Activated T-cell treated with anti-CD3 and anti-CD28 coated beads, Interleukin-2, amount 50 U/mL, for 24 hours (primary cell): Measurements from ENCODE around the gene ATP5MK.
"Not testable (repeated sequence)": the region's sequence is repeated elsewhere in the genome, so short reads cannot be mapped to it uniquely, and the experiment has no call there.

Source experiments
- DNase-seq: peaks from one replicate; pipeline ENCODE4 v3.0.0-alpha.2; 2020
- H3K27ac Mint-ChIP-seq: 2 replicates; pipeline ENCODE4 v1.8.0; 2020; ENCODE audit warnings: mild to moderate bottlenecking, mixed read lengths
- H3K27me3 Mint-ChIP-seq: 2 replicates; pipeline ENCODE4 v1.8.0; 2020; ENCODE audit warnings: mixed read lengths
- H3K36me3 Mint-ChIP-seq: 2 replicates; pipeline ENCODE4 v1.8.0; 2020; ENCODE audit warnings: low read depth, mixed read lengths
- H3K4me1 Mint-ChIP-seq: 2 replicates; pipeline ENCODE4 v1.8.0; 2020; ENCODE audit warnings: low read depth, mixed read lengths
- H3K4me3 Mint-ChIP-seq: 2 replicates; pipeline ENCODE4 v1.8.0; 2020; ENCODE audit warnings: mild to moderate bottlenecking, moderate library complexity, mixed read lengths
- H3K9me3 Mint-ChIP-seq: 2 replicates; pipeline ENCODE4 v1.8.0; 2020; ENCODE audit warnings: mixed read lengths

The ATP5MK gene

DNA sequence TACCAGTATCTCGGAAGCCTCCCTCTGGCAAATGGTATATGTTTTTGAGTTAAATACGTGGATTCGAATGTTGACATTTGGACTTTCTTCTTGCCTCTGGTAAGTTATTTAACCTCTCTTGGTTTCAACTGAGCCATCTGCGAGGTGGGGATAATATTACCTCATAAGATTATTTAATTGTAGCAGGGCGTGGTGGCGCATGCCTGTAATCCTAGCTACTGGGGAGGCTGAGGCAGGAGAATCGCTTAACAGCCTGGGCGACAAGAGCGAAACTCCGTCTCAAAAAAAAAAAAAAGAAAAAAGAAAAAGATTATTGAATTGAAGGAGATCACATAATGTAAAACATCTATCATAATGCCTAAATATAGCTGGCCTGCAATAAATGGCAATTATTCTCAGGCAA, 28.9 kb downstream of the ATP5MK start:
- peaks cover 23% of the 10 kb centered on the region for H3K4me1 Mint-ChIP-seq
- H3K27me3 Mint-ChIP-seq = no peaks in the 10 kb centered on the region
- peak overlapping the region; percentile 78 for H3K4me3 Mint-ChIP-seq
- H3K36me3 Mint-ChIP-seq = peaks cover 10% of the 10 kb centered on the region
- H3K27ac Mint-ChIP-seq = peak overlapping the region; percentile 94
- no peaks in the 10 kb centered on the region for H3K9me3 Mint-ChIP-seq
- DNase-seq = peak; percentile 33

DNA sequence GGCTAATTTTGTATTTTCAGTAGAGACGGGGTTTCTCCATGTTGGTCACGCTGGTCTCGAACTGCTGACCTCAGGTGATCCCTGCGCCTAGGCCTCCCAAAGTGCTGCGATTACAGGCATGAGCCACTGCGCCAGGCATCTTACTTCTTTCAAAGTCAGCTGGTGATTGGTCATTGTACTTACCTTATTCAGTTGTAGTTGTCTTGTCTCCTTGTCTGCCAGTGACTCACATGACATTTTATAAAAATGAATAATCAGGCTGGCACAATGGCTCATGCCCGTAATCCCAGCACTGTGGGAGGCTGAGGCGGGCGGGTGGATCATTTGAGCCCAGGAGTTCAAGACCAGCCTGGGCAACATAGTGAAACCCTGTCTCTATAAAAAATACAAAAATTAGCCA, 35.5 kb downstream of the ATP5MK start:
- H3K27ac Mint-ChIP-seq, H3K9me3 Mint-ChIP-seq, H3K27me3 Mint-ChIP-seq, H3K36me3 Mint-ChIP-seq, DNase-seq, H3K4me1 Mint-ChIP-seq, H3K4me3 Mint-ChIP-seq: not testable (repeated sequence)

DNA sequence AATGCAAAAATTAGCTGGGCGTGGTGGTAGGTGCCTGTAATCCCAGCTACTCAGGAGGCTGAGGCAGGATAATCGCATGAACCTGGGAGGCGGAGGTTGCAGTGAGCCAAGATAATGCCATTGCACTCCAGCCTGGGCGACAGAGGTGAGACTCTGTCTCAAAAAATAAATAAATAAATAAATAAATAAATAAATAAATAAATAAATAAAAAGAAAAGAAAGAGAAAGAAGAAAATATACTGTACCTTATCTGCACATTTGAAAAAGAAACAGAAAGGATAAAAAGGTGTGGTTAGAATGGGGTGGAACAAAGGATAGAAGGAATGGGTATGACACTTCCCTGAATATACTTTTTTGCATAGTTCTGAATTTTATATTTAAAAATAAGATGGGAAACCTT, 36.8 kb downstream of the ATP5MK start:
- H3K27ac Mint-ChIP-seq, H3K36me3 Mint-ChIP-seq, H3K4me1 Mint-ChIP-seq, H3K9me3 Mint-ChIP-seq, H3K27me3 Mint-ChIP-seq, DNase-seq, H3K4me3 Mint-ChIP-seq: not testable (repeated sequence)

DNA sequence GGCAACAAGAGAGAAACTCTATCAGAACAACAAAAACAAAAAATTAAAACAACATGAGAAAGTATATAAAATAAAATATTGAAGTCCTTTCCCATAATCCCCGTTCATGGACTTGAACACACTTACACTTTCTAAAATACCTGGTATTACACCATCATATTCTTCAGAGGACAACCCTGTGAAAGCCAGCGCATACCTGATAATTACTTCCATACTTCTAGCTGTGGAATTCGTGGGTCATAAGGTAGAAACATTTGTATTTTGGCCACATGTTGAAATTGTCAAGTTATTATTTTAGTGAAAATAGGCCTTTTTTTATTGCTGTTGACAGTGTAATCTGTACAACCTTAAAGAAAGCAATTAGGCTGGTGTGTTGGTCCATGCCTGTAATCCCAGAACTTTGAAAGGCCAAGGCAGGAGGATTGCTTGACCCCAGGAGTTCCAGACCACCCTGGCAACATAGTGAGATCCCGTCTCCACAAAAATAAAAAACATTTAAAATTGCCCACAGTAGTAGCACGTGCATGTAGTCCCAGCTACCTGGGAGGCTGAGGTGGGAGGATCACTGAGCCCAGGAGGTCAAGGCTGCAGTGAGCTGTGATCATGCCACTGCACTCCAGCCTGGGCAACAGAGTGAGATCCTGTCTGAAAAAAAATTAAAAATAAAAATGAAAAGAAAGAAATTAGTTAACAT, 40.2 kb downstream of the ATP5MK start:
- Mint-ChIP-seq H3K27ac (no peak overlapping the region), H3K4me1 (peaks cover 5% of the 10 kb centered on the region), H3K9me3 (no peaks in the 10 kb centered on the region), H3K36me3 (no peaks in the 10 kb centered on the region), H3K27me3 (no peaks in the 10 kb centered on the region), H3K4me3 (no peak overlapping the region)
- DNase-seq = no peak

DNA sequence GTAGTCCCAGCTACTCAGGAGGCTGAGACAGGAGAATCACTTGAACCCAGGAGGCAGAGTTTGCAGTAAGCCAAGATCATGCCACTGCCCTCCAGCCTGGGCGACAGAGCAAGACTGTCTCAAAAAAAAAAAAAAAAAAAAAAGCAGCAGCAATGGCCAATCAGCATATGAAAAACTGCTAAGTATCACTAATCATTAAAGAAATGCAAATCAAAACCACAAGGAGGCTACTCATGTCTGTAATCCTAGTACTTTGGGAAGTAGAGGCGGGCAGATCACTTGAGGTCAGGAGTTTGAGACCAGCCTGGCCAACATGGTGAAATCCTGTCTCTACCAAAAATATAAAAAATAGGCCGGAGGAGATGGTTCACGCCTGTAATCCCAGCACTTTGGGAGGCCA, 41.7 kb downstream of the ATP5MK start:
- H3K4me3 Mint-ChIP-seq, H3K4me1 Mint-ChIP-seq, DNase-seq, H3K36me3 Mint-ChIP-seq, H3K9me3 Mint-ChIP-seq, H3K27me3 Mint-ChIP-seq, H3K27ac Mint-ChIP-seq: not testable (repeated sequence)

DNA sequence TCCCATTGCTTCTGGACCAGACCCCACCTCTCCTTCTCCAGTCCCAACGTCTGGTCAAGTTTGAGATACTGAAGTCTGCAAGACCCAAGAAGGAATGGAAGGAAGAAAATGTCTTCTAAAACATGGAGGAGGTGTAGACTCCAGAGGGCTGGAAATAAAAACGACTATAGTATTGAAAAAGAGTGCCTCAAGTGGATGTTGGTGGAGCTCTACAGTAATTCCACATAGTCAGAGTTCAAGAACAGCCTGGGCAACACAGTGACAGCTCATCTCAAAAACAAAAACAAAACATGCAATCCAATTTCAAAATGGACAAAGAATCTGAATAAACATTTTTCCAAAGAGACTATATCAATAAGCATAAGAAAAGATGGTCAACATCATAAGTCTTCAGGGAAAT, 43.0 kb downstream of the ATP5MK start:
- Mint-ChIP-seq H3K27me3 (no peaks in the 10 kb centered on the region), H3K4me3 (no peak overlapping the region), H3K4me1 (peaks cover 13% of the 10 kb centered on the region), H3K36me3 (peaks cover 11% of the 10 kb centered on the region), H3K27ac (no peak overlapping the region), H3K9me3 (no peaks in the 10 kb centered on the region)
- DNase-seq = no peak

DNA sequence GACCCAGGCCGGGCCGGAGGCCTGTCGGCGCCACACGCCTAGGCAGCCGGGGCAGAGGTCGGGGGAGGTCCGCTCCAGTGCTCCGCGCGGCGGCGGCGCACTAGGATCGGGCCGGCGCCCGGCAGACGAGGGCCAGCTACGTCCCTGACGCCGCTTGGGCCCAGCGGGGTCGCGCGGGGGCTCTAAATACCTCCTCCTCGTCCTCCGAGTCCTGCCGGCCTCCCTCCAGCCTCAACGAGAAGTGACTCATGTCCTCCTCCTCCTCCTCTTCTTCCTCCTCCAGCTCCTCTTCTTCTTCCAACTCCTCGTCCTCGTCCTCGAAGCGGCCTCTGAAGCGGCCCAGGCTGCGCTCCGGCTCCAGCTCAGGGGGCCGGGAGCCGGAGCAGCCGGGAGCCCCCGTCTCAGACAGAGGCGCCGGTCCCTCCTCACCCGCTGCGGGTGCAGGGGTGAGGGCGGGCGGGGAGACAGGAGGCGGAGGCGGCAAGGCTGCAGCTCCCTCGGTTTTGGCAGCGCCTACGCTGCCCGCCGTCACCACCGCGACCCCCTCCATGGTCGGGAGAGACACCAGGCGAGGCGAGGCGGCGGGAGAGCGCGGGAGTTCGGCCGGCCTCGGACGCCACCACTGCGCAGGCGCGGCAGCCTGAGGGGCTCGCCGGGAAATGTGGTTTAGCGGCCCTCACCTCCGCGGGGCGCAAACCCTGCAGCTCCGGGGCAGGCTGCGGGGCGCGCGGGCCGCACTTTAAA, 45.6 kb downstream of the ATP5MK start, which contains the start of gene PCGF6:
Gene PCGF6 (minus strand): TSS at position 624 of the 744 bp plus-strand sequence. CDS start 74 bp downstream, at position 550.
- Mint-ChIP-seq H3K4me1 (peaks cover 13% of the 10 kb centered on the region), H3K4me3 (peak within 1 kb of the TSS; percentile 92), H3K27me3 (no peaks in the 10 kb centered on the region), H3K36me3 (peaks cover 34% of the 10 kb centered on the region), H3K27ac (peak within 1 kb of the TSS; percentile 90), H3K9me3 (no peaks in the 10 kb centered on the region)
- DNase-seq = peak; percentile 89

DNA sequence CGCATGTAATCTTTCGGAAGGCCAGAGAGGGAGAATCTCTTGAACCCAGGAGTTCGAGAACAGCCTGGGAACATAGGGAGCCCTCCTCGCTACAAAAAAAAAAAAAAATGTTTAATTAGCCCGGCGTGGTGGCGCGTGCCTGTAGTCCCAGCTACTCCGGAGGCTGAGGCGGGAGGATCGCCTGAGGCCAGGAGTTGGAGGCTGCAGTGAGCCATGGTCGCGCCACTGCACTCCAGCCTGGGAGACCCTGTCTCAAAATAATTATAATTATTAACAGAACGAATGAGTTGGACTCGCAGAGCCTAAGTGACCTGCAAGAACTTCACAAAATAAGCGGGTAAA, 46.1 kb downstream of the ATP5MK start:
- H3K4me1 Mint-ChIP-seq = peaks cover 13% of the 10 kb centered on the region
- H3K4me3 Mint-ChIP-seq = peak overlapping the region; percentile 92
- H3K36me3 Mint-ChIP-seq = peaks cover 40% of the 10 kb centered on the region
- no peaks in the 10 kb centered on the region for H3K27me3 Mint-ChIP-seq
- H3K9me3 Mint-ChIP-seq = no peaks in the 10 kb centered on the region
- DNase-seq = no peak
- peak overlapping the region; percentile 82 for H3K27ac Mint-ChIP-seq
